Uterus (tissue), 2 donors: ENCODE measurements around the gene USP16.

Experiments used
- CTCF ChIP-seq, 4 experiments: fragments of 200-600 bp in 2 of 4; fragments of 450-650 bp in 2 of 4; sonication (generic) in 2 of 4; IDR thresholded peaks; one replicate each; pipeline ENCODE4 v1.5.1; 2016 to 2019; ENCODE audit warnings: antibody characterized with exemption in 4 of 4, mild to moderate bottlenecking in 2 of 4, moderate library complexity in 1 of 4
- POLR2A ChIP-seq, 2 donors: fragments of 450-650 bp; IDR thresholded peaks; one replicate each; pipeline ENCODE4 v1.6.1; 2016; ENCODE audit warnings: antibody characterized with exemption in 2 of 2, mild to moderate bottlenecking in 1 of 2, moderate library complexity in 1 of 2

GRCh38 chr21:29074783-29075182, 50.3 kb downstream of the USP16 start:
- TF ChIP-seq CTCF (IDR thresholded peaks at IDR 0.05) (no peak), POLR2A (IDR thresholded peaks at IDR 0.05) (no peak)
